ENCODE measurements around the gene ITPA. TPM values are rescaled to one million over a fixed set of nuclear protein-coding genes. Genes with fewer than 3 reads are reported as not detected.
A peak's percentile ranks its signal among the peaks of the same experiment; 100 is the strongest.

ITPA gene
- total and polyA plus RNA-seq, 2 experiments from 2014 or later: 33.8 to 74.1 TPM

DNA sequence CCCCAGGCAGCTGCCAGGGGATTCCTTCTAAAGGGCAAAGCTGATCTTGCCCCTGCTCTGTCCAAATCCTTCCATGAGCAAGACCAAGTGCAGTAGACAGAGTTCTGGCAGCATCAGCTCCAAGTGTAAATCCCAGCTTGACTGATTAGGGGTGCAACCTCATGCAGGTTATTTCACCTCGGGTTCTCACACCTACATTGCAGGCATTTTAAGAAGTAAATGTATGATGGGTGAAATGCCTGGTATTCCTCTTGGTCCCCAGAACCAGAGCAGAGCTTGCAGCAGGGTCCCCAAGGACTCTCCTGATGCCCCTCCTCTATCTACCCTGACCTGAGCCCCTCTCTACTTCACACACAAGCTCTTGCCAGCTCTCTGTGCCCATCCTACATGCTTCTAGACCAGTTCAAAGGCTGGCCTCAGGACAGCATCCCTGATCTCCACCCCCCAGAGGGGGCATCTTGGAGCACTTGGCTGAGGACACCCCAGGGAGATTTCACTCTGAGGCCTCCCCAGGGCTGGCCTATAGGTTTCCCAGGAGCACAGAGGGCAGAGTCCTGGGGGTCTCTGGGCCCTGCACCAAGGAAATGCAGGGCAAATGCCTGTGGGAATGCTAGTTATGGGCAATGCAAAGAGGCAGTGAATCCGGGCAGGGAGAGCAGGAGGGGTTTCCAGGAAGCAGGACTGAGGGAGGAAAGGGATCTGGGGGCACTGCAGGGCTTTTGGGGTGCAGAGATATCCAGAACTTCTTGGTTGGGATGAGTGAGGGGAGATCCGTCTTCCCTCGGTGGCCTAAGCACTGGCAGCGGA, 37.0 kb upstream of the ITPA start:
- H3K27ac ChIP-seq: no peak overlapping the region
- H3K9me3 ChIP-seq (ENCODE audit: low read depth): no peaks in the 10 kb centered on the region
- no peak for DNase-seq (ENCODE audit: low read depth in 1 of 2, low spot score in 1 of 2)
- peaks cover 11% of the 10 kb centered on the region for H3K4me1 ChIP-seq (ENCODE audit: low read depth)
- TF ChIP-seq, protein P1, sequence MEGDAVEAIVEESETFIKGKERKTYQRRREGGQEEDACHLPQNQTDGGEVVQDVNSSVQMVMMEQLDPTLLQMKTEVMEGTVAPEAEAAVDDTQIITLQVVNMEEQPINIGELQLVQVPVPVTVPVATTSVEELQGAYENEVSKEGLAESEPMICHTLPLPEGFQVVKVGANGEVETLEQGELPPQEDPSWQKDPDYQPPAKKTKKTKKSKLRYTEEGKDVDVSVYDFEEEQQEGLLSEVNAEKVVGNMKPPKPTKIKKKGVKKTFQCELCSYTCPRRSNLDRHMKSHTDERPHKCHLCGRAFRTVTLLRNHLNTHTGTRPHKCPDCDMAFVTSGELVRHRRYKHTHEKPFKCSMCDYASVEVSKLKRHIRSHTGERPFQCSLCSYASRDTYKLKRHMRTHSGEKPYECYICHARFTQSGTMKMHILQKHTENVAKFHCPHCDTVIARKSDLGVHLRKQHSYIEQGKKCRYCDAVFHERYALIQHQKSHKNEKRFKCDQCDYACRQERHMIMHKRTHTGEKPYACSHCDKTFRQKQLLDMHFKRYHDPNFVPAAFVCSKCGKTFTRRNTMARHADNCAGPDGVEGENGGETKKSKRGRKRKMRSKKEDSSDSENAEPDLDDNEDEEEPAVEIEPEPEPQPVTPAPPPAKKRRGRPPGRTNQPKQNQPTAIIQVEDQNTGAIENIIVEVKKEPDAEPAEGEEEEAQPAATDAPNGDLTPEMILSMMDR (IDR thresholded peaks at IDR 0.05; ENCODE audit: low read depth, low read length): no peak
- H3K36me3 ChIP-seq: no peaks in the 10 kb centered on the region
- H3K4me3 ChIP-seq: peak overlapping the region; percentile 89
- H3K27me3 ChIP-seq: no peaks in the 10 kb centered on the region

DNA sequence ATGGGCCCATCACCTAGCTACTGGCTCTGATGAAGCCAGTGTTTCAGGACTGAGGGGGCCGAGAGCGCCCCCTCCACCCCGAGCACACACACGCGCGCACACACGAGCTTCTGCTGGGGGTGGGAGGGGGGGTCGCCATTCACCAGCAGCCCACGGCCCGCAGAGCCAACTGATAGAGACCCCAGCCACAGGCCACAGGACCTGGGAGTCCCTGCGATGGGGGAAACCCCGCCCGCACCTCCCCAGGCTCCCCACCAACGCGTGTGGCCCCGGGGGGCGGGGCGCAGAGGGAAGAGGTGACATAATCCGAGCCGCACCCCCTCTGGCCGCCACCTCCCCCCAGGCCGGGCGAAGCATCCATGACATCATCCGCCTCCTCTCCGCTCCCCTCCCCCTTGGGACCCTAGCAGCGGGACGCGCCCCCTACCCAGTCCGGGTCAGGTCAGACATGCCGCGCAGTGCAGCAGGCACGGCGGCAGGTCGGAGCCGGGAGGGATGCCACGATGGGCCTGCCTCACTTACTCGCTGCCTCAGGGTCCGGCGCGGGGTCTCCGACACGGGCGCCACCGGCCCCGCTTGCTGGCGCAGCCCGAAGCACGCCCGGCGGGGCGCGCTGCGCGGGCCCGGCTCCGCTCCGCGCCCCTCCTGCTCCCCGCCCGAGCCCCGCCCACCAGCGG, 36.2 kb upstream of the ITPA start, which contains the start of gene LZTS3:
Gene LZTS3, minus strand, starts transcription at position 617 of the 677 bp plus-strand sequence. CDS start 6,386 bp downstream, outside the sequence.
- no peaks in the 10 kb centered on the region for H3K36me3 ChIP-seq
- TF ChIP-seq, protein P1 (IDR thresholded peaks at IDR 0.05; ENCODE audit: low read depth, low read length): no peak
- H3K4me1 ChIP-seq (ENCODE audit: low read depth): peaks cover 9% of the 10 kb centered on the region
- H3K4me3 ChIP-seq: peak within 1 kb of the TSS; percentile 89
- peak within 1 kb of the TSS; percentile 71 for H3K27ac ChIP-seq
- no peaks in the 10 kb centered on the region for H3K27me3 ChIP-seq
- DNase-seq (ENCODE audit: low read depth in 1 of 2, low spot score in 1 of 2): peak in 1 of 2 donors; percentile 57
- H3K9me3 ChIP-seq (ENCODE audit: low read depth): no peaks in the 10 kb centered on the region

DNA sequence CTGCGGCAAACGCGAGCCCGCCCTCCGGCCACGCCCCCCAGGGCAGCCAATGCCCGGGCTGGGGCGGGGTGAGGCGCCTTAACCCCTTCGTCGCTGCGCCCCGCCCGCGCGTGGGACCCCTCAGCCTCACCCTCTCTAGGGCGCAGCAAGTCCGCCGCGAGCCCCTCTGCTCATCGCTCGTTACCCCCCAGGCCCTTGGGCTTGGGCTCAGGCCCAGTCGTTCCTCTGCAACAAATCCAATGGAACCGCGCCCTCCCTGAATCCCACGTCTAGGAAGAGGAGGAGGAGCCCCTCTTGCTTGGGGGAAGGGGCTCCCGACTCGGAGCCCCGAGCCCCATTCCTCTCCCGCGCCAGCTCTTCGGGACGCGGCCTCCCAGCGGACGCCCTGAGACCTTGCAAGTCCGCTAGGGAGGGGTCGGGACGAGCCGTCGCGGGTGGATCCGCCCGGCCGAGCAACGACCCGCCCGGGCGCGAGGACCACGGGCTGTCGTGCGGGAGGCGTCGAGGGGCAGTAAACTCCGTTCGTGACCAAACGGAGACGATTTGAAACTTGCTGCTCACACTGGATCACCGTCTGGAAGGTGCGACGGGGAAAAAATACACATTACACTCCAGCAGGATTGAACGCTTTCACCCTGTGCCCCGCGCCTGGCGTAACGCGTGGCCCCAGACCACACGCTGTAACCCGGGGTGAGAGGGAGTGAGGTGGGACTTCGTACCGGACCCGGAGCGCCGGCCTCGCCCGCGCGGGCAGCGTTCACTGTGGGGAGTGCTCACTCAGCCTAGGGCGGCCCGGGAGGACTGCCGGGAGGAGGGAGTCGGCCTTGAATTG, 35.5 kb upstream of the ITPA start:
- H3K9me3 ChIP-seq (ENCODE audit: low read depth): no peaks in the 10 kb centered on the region
- H3K36me3 ChIP-seq: no peaks in the 10 kb centered on the region
- peak overlapping the region; percentile 89 for H3K4me3 ChIP-seq
- TF ChIP-seq, protein P1 (IDR thresholded peaks at IDR 0.05; ENCODE audit: low read depth, low read length): peak; percentile 23
- H3K27me3 ChIP-seq: no peaks in the 10 kb centered on the region
- peak overlapping the region; percentile 71 for H3K27ac ChIP-seq
- peaks cover 5% of the 10 kb centered on the region for H3K4me1 ChIP-seq (ENCODE audit: low read depth)
- DNase-seq (ENCODE audit: low read depth in 1 of 2, low spot score in 1 of 2): peak; percentile 83 to 95

DNA sequence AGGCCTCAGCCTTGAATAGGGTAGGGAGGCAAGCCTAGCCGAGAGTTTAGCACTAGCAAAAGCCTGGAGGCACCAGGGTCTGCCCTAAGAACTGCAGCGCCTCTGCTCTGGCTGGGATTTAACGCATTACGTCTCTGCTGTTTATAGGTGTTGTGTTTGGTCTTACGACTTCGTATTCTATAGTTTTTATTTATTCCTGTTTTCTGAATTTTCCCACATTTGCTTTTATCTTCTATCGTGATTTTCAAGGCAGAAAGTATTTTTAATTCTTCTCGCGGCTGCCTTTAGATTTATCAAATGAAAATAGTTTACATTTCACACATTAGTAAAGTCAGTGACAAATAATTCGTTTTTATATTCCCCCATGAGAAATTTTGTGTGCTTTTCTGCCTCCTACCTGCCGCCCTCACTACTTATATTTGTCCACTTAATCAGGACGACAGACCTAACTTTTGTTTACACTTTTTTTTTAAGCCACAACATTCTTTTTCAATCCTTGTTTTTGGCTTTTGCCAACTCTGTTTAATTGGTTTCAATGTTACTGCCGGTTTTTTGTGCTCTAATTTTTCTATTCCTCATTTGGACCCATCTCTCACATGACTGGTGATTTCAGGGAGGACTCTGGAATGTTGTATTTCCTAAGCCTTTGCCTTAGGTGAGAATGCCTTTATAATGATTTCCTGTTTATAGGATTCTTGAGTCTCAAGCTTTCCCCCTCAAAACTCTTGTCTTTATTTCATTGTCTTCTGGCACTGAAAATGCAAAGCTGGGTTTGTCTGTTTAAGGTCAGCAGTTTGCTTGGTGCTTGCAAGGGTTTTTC, 34.6 kb upstream of the ITPA start:
- DNase-seq (ENCODE audit: low read depth in 1 of 2, low spot score in 1 of 2): peak in 1 of 2 donors; percentile 38
- no peak overlapping the region for H3K27ac ChIP-seq

More for the DNA sequence above, 34.6 kb upstream of the ITPA start:
- Histone ChIP-seq H3K9me3 (ENCODE audit: low read depth) (no peaks in the 10 kb centered on the region), H3K4me1 (ENCODE audit: low read depth) (peaks cover 5% of the 10 kb centered on the region), H3K4me3 (peak overlapping the region; percentile 89), H3K27me3 (no peaks in the 10 kb centered on the region), H3K36me3 (no peaks in the 10 kb centered on the region)
- TF ChIP-seq, protein P1 (IDR thresholded peaks at IDR 0.05; ENCODE audit: low read depth, low read length): no peak
